ENCODE results near the gene GSG1.

Gene GSG1

DNA sequence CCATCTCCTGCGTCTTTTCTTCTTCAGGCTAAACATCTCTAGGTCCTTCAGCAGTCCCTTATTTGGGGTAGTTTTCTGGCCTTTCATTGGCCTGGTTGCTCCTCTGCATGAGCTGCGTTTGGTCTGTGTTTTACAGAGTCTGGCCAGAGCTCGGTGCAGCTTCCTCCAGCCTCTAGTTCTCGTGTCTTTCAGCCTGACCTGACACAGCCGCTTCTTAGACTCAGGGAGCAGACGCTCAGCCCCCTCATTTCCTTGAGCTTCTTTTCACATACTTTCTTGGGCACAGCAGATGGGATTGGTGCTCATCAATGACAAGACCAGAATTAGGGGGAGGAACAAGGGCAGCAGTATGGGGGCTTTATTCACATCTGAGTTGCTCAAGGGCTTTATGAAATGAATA is 13.6 kb upstream of the GSG1 start:
- Histone ChIP-seq H3K4me1 (ENCODE audit: control insufficient read depth, low read depth, low read length) (peaks cover 24% of the 10 kb centered on the region), H3K4me3 (ENCODE audit: low read length) (no peak overlapping the region), H3K27me3 (ENCODE audit: control insufficient read depth, insufficient read depth, low read length) (no peaks in the 10 kb centered on the region), H3K27ac (ENCODE audit: low read length) (no peak overlapping the region), H3K9ac (ENCODE audit: low read length) (no peak overlapping the region), H3K9me3 (ENCODE audit: control insufficient read depth, low read depth, low read length) (no peaks in the 10 kb centered on the region), H3K36me3 (ENCODE audit: control insufficient read depth, low read depth, low read length) (no peaks in the 10 kb centered on the region)

GRCh38 chr12:13116259-13116658 is 12.8 kb upstream of the GSG1 start:
- no peak overlapping the region for H3K9ac ChIP-seq (ENCODE audit: low read length)
- H3K4me1 ChIP-seq (ENCODE audit: control insufficient read depth, low read depth, low read length): peaks cover 24% of the 10 kb centered on the region
- H3K27me3 ChIP-seq (ENCODE audit: control insufficient read depth, insufficient read depth, low read length): no peaks in the 10 kb centered on the region
- H3K9me3 ChIP-seq (ENCODE audit: control insufficient read depth, low read depth, low read length): no peaks in the 10 kb centered on the region
- no peak overlapping the region for H3K4me3 ChIP-seq (ENCODE audit: low read length)
- no peaks in the 10 kb centered on the region for H3K36me3 ChIP-seq (ENCODE audit: control insufficient read depth, low read depth, low read length)
- H3K27ac ChIP-seq (ENCODE audit: low read length): no peak overlapping the region

DNA sequence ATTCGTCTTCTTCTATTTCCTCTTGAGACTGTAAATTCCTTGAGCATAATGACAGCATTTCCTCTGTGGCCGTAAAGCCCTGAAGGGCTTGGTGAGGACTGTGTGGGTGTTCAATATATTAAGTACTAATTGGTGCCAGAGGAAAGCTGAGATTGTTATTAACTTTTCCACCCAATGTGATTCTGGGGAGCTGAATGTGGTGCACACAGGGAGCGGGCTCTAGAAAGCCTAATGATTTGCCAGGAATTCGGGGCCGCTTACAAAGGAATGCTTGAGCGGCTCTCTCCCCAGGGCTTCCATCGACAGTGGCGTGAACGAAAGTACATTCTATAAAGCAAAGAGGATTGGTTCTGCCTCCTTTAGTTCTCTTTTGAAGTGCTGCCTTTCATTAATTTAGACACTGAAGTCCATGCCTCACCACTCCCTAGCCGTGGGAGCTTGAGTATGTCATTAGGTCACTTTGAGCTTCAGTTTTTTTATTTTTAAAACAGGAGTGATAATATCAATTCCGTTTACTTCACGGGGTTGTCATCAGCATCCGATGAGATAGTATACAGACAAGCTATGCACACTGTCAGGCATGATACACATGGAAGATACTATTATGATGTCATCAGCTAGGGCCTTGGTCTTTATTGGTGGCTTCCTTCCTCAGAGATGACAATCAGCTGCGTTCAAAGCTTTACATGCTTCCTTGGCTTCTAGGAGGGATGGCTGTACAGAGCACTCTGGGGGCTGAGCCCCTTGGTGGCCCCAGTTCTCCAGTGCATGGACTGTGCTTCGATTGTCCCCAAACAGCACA is 11.0 kb upstream of the GSG1 start:
- Histone ChIP-seq H3K4me3 (ENCODE audit: low read length) (no peak overlapping the region), H3K27ac (ENCODE audit: low read length) (no peak overlapping the region), H3K9ac (ENCODE audit: low read length) (no peak overlapping the region), H3K9me3 (ENCODE audit: control insufficient read depth, low read depth, low read length) (no peaks in the 10 kb centered on the region), H3K27me3 (ENCODE audit: control insufficient read depth, insufficient read depth, low read length) (no peaks in the 10 kb centered on the region), H3K4me1 (ENCODE audit: control insufficient read depth, low read depth, low read length) (peaks cover 24% of the 10 kb centered on the region), H3K36me3 (ENCODE audit: control insufficient read depth, low read depth, low read length) (no peaks in the 10 kb centered on the region)

GRCh38 chr12:13112968-13113367 is 9.5 kb upstream of the GSG1 start:
- no peak overlapping the region for H3K27ac ChIP-seq (ENCODE audit: low read length)
- no peak overlapping the region for H3K9ac ChIP-seq (ENCODE audit: low read length)
- H3K4me3 ChIP-seq (ENCODE audit: low read length): no peak overlapping the region
- H3K36me3 ChIP-seq (ENCODE audit: control insufficient read depth, low read depth, low read length): no peaks in the 10 kb centered on the region
- H3K9me3 ChIP-seq (ENCODE audit: control insufficient read depth, low read depth, low read length): peaks cover 3% of the 10 kb centered on the region
- no peaks in the 10 kb centered on the region for H3K27me3 ChIP-seq (ENCODE audit: control insufficient read depth, insufficient read depth, low read length)
- peaks cover 24% of the 10 kb centered on the region for H3K4me1 ChIP-seq (ENCODE audit: control insufficient read depth, low read depth, low read length)

DNA sequence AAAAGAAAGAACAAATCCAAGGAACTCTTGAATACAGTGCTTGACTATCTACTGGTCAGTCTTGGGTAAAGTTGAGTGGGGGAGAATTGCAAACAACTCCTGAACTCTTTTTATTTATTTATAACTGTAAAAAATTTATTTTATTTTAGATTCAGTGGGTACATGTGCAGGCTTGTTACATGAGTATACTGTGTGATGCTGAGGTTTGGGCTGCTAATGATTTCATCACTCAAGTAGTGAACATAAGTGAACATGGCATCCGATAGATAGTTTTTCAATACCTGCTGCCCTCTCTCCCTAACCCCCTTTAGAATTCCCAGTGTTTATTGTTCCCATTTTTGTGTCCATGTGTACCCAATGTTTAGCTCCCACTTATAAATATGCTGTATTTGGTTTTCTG is 3.2 kb upstream of the GSG1 start:
- no peak overlapping the region for H3K9ac ChIP-seq (ENCODE audit: low read length)
- peaks cover 9% of the 10 kb centered on the region for H3K27me3 ChIP-seq (ENCODE audit: control insufficient read depth, insufficient read depth, low read length)
- peaks cover 3% of the 10 kb centered on the region for H3K9me3 ChIP-seq (ENCODE audit: control insufficient read depth, low read depth, low read length)
- H3K4me3 ChIP-seq (ENCODE audit: low read length): no peak overlapping the region
- no peaks in the 10 kb centered on the region for H3K36me3 ChIP-seq (ENCODE audit: control insufficient read depth, low read depth, low read length)
- H3K4me1 ChIP-seq (ENCODE audit: control insufficient read depth, low read depth, low read length): peaks cover 11% of the 10 kb centered on the region
- no peak overlapping the region for H3K27ac ChIP-seq (ENCODE audit: low read length)

GRCh38 chr12:13105781-13106180 is 2.3 kb upstream of the GSG1 start:
- Histone ChIP-seq H3K27ac (ENCODE audit: low read length) (no peak overlapping the region), H3K36me3 (ENCODE audit: control insufficient read depth, low read depth, low read length) (no peaks in the 10 kb centered on the region), H3K9ac (ENCODE audit: low read length) (no peak overlapping the region), H3K4me1 (ENCODE audit: control insufficient read depth, low read depth, low read length) (peaks cover 14% of the 10 kb centered on the region), H3K9me3 (ENCODE audit: control insufficient read depth, low read depth, low read length) (peaks cover 3% of the 10 kb centered on the region), H3K4me3 (ENCODE audit: low read length) (no peak overlapping the region), H3K27me3 (ENCODE audit: control insufficient read depth, insufficient read depth, low read length) (peaks cover 9% of the 10 kb centered on the region)

DNA sequence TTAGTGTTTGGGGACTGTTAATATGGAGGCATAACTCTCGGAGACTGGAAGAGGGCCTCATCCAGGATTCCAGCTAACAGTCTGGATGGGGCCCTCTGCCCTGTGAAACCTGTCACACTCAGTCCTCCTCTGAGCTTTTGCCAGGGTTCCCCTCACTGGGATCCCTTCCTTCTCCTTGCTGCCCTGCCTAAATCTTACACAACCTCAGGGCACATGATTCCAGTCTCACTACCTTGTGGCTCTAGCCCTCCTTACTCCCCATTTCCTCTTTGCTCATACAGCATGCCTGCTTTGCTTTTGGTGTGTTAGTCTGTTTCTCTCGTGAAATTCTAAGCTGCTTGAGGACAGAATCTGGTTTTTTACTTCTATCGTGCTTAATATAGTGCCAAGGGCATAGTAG is 942 bp upstream of the GSG1 start:
- H3K36me3 ChIP-seq (ENCODE audit: control insufficient read depth, low read depth, low read length): no peaks in the 10 kb centered on the region
- H3K4me1 ChIP-seq (ENCODE audit: control insufficient read depth, low read depth, low read length): peaks cover 21% of the 10 kb centered on the region
- H3K4me3 ChIP-seq (ENCODE audit: low read length): no peak overlapping the region
- peaks cover 3% of the 10 kb centered on the region for H3K9me3 ChIP-seq (ENCODE audit: control insufficient read depth, low read depth, low read length)
- H3K27me3 ChIP-seq (ENCODE audit: control insufficient read depth, insufficient read depth, low read length): peaks cover 9% of the 10 kb centered on the region
- no peak overlapping the region for H3K27ac ChIP-seq (ENCODE audit: low read length)
- no peak overlapping the region for H3K9ac ChIP-seq (ENCODE audit: low read length)

- Histone ChIP-seq H3K27ac (ENCODE audit: low read length) (no peak overlapping the region), H3K9me3 (ENCODE audit: control insufficient read depth, low read depth, low read length) (no peaks in the 10 kb centered on the region), H3K4me3 (ENCODE audit: low read length) (no peak overlapping the region), H3K9ac (ENCODE audit: low read length) (no peak overlapping the region), H3K36me3 (ENCODE audit: control insufficient read depth, low read depth, low read length) (no peaks in the 10 kb centered on the region), H3K27me3 (ENCODE audit: control insufficient read depth, insufficient read depth, low read length) (peaks cover 9% of the 10 kb centered on the region), H3K4me1 (ENCODE audit: control insufficient read depth, low read depth, low read length) (peaks cover 29% of the 10 kb centered on the region)
Measured at GRCh38 chr12:13102461-13103195, 839 bp downstream of the GSG1 start.

DNA sequence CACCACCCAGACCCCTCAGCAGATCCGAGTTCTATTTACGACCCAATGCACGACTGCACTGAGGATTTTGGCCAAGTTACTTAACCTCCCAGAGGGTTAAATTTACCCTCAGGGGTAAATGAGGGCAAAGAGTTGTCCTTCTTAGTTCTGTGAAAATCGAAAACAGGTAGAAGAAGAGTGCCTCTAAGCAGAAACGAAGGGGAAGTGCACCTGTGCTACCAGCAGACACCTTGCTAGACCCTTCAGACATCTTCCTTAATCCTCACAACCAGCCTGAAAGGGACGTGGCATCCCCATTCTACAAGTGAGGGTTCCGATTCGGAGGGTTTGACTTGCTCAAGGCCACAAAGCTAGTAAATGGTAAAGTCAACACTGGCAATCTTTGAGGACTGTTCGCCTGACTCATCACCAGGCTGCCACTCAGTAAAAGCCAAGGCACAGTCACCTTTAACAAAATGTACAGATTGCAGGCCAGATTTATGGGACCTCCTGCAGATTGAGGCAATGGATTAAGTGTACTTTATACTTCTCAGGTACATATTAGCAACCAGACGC is 1.6 kb downstream of the GSG1 start:
- H3K27ac ChIP-seq (ENCODE audit: low read length): peak overlapping the region; percentile 2
- H3K9ac ChIP-seq (ENCODE audit: low read length): peak overlapping the region; percentile 81

DNA sequence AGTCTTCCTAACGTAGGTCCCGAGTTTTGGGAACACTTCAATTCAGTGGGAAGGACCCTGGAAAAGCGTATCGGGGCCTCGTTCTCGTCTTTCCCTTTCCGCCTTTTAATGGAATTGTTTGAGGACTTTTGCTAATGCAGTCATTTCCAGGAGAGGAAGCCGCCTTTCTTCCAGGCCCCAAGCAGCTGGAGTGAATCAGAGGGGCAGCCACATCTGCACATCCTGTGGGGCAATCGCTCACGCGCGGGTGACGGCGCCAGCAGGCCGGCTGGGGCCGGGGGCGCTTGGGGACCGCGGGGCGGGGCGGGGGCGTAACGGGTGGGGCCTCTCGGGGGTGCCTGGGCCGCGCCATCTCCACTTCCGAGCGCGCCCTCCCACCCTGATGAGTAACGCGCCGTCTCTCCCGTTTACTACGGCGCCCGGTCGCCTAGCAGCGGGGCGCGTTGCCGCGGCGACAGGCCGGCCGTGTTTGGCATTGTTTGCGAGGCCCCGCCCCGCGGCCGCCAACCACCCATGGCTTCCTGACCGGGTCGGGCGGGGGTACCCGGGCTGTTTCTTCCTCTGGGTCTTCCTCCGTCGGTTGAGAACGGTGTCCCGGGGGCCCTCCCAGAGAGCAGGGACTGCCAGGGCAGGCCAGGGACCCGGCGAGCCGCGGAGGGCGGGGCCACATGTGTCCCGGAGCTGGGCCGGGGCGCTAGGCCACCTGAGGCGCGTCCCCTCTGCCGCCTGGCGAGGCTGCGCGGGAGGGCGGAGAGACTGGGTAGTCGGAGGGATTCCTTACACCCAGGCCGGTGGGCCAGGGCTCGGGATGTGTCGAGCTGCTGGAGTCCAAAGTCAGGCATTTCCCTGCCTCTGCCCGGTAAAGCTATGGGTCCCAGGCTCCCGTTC is 2.3 kb downstream of the GSG1 start:
- H3K4me3 ChIP-seq (ENCODE audit: low read length): peak overlapping the region; percentile 68
- peaks cover 9% of the 10 kb centered on the region for H3K27me3 ChIP-seq (ENCODE audit: control insufficient read depth, insufficient read depth, low read length)
- no peaks in the 10 kb centered on the region for H3K9me3 ChIP-seq (ENCODE audit: control insufficient read depth, low read depth, low read length)
- no peaks in the 10 kb centered on the region for H3K36me3 ChIP-seq (ENCODE audit: control insufficient read depth, low read depth, low read length)
- H3K9ac ChIP-seq (ENCODE audit: low read length): peak overlapping the region; percentile 81
- peak overlapping the region; percentile 2 for H3K27ac ChIP-seq (ENCODE audit: low read length)
- peaks cover 29% of the 10 kb centered on the region for H3K4me1 ChIP-seq (ENCODE audit: control insufficient read depth, low read depth, low read length)

More for the DNA sequence above, 1.6 kb downstream of the GSG1 start:
- H3K4me3 ChIP-seq (ENCODE audit: low read length): peak overlapping the region; percentile 68
- H3K9me3 ChIP-seq (ENCODE audit: control insufficient read depth, low read depth, low read length): no peaks in the 10 kb centered on the region
- H3K27me3 ChIP-seq (ENCODE audit: control insufficient read depth, insufficient read depth, low read length): peaks cover 9% of the 10 kb centered on the region
- no peaks in the 10 kb centered on the region for H3K36me3 ChIP-seq (ENCODE audit: control insufficient read depth, low read depth, low read length)
- H3K4me1 ChIP-seq (ENCODE audit: control insufficient read depth, low read depth, low read length): peaks cover 29% of the 10 kb centered on the region

- no peaks in the 10 kb centered on the region for H3K9me3 ChIP-seq (ENCODE audit: control insufficient read depth, low read depth, low read length)
- peaks cover 9% of the 10 kb centered on the region for H3K27me3 ChIP-seq (ENCODE audit: control insufficient read depth, insufficient read depth, low read length)
- no peak overlapping the region for H3K27ac ChIP-seq (ENCODE audit: low read length)
- no peaks in the 10 kb centered on the region for H3K36me3 ChIP-seq (ENCODE audit: control insufficient read depth, low read depth, low read length)
- H3K4me1 ChIP-seq (ENCODE audit: control insufficient read depth, low read depth, low read length): peaks cover 29% of the 10 kb centered on the region
- peak overlapping the region; percentile 68 for H3K4me3 ChIP-seq (ENCODE audit: low read length)
- H3K9ac ChIP-seq (ENCODE audit: low read length): peak overlapping the region; percentile 81
Measured at GRCh38 chr12:13100605-13100881, 2.9 kb downstream of the GSG1 start.

Data from iPS-18a (cell line).